TTC549 (cell line): ENCODE results near the gene KRTAP5-10.
"Not testable (repeated sequence)": the region's sequence is repeated elsewhere in the genome, so short reads cannot be mapped to it uniquely, and the experiment has no call there.

ENCODE experiments used
- FAIRE-seq: peaks from 2 replicates; lab custom pipeline; 2012; peaks lifted over from hg19 to GRCh38; lab: Jason Lieb, UNC

Gene KRTAP5-10

DNA sequence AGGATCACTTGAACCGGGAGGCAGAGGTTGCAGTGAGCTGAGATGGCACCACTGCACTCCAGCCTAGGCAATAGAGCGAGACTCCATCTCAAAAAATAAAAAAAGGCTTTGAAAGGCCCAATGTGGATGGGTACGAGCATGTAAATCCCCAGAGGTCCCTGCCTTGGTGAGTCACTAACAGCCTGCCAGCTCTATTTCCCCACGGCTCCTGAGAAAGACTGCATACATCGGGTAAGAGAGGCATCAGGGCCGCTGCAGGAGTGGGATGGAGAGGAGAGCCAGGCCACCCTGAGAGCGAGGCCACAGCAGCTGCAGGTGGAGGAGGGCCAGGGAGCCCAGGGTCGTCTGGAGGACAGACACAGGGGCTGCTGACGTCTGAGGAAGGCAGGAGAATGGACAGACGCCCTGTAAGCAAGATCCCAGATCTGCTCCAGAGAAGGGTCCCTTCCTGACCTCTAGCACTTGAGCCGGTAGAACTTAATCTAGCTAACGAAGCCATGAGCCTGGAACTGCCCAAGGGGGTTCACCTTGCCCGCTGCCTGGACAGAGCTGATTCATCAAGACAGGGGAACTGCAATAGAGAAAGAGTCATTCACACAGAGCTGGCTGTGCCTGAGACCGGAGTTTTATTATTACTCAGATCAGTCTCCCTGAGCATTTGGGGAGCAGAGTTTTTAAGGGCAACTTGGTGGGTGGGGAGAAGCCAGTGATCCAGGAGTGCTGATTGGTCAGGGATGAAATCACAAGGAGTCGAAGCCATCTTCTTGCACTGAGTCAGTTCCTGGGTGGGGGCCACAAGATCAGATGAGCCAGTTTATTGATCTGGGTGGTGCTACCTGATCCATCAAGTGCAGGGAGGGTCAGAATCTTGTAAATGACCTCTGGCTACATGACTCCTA, 22.2 kb upstream of the KRTAP5-10 start:
- no peak for FAIRE-seq

DNA sequence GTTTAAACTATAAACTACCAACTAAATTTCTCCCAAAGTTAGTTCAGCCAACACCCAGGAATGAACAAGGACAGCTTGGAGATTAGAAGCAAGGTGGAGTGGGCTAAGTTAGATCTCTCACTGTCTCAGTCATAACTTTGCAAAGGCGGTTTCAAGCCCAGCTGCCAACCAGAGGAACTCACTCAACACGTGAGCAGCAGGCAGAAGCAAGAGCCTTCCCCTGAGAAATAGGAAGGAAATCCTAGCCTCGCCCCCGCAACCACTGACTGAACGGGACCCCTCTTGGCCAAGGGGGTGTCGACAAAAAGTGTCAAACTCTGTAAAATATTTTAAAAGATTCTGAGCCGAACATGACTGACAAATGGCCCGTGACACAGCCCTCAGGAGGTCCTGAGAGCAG, 21.5 kb upstream of the KRTAP5-10 start:
- no peak for FAIRE-seq

DNA sequence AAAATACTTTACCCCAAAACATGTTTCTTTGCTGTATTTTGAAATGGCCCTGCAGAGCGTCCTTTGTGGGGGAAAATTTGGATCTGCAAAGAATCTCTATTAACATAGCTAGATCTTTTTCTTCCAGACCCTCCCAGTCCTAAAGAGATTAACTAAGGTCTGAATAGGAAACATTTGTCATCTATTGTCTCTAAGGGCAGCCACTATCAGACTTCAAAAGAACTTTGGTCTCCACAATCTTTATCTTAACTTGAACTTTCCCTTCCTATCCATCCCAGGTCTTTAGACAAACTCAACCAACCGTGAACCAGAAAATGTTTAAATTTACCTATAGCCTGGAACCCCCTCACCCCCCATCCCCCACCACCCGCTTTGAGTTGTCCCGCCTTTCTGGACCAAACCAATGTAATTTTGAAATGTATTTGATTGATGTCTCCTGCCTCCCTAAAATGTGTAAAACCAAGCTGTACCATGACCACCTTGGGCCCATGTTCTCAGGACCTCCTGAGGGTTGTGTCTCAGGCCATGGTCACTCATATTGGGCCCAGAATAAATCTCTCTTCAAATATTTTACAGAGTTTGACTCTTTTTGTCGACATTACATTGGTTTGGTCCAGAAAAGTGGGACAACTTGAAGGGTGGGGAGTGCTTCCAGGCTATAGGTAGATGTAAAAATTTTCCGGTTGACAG, 20.7 kb upstream of the KRTAP5-10 start:
- no peak for FAIRE-seq

DNA sequence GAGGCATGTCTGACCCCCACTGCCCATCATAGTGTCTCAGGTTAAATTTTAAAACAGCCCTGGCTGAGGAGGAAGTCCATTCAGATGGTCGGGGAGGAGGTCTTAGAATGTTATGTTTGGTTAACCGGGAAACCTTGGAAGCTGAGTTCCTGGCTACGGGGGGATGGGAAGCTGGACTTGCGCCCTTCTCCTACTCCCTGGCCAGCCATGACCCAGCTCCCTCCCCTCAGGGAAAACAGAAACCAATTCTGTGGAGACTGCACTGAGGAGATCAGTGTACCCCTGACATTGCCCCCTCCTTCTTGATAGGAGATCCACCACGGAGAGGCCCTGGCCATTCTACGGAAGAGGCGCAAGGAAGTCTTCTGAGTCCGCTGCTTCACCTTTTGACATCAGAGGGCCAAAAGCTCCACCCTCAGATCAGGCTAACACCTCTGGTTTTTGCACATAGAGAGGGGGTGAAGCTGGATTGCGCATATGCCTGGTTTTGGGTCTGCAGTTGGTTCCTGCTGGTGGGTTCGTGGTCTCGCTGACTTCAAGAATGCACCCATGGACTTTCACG, 19.9 kb upstream of the KRTAP5-10 start:
- no peak for FAIRE-seq

DNA sequence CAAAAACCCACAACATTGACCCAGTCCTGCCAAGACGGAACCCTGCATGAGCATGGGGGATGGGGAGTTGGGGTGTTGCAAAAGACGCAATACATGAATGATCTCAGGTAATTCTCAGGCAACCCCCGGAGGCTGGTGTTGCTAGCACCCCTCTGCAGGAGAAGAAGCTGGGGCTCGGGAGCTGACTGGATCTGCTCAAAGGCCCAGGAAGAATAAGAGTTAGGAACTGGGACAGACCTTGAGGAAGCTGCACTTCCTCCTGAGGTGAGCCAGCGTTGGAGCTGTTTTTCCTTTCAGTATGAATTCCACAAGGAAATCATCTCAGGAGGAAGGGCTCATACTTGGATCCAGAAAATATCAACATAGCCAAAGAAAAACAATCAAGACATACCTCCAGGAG, 17.2 kb upstream of the KRTAP5-10 start, which contains the start of gene KRTAP5-9:
KRTAP5-9 (plus strand) TSS at position 301 of the 400 bp plus-strand sequence. CDS start 238 bp downstream, outside the sequence.
- no peak for FAIRE-seq

DNA sequence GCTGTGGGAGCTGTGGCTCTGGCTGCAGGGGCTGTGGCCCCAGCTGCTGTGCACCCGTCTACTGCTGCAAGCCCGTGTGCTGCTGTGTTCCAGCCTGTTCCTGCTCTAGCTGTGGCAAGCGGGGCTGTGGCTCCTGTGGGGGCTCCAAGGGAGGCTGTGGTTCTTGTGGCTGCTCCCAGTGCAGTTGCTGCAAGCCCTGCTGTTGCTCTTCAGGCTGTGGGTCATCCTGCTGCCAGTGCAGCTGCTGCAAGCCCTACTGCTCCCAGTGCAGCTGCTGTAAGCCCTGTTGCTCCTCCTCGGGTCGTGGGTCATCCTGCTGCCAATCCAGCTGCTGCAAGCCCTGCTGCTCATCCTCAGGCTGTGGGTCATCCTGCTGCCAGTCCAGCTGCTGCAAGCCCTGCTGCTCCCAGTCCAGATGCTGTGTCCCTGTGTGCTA, 16.6 kb upstream of the KRTAP5-10 start:
- no peak for FAIRE-seq

DNA sequence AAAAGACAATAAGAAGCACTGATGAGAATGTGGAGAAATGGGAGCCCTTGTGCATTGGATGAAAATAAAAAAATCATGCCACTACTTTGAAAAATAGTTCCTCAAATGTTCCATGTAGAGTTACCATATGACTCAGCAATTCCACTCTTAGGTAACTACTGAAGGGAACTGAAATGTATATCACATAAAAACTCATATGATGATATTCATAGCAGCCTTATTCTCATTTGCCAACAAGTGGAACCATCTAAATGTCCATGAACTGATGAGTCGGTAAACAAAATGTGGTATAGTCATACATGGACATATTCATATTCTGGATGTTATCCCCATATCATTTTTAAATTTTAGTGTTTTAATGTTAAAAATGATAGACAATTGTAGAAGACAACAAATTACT, 13.7 kb upstream of the KRTAP5-10 start:
- FAIRE-seq, result no peak

DNA sequence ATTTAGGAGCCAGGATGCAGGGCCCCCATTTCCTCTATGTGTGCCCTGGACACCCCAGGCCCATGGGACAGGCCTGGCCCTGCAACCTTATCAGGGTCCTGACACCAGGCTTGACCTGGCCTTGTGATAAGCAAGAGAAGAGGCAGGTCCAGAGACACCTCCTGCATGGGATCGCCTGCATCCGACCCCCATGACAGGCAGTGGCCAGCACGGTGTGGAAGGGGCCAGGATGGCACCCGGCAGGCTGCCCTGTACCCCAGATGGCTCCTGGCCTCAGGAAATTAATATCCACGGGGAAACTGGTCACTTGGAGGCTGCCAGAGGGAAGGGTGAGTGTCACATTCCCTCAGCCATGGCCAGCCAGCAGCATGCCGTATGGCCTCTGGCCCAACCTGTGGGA, 10.4 kb upstream of the KRTAP5-10 start:
- FAIRE-seq, result no peak

DNA sequence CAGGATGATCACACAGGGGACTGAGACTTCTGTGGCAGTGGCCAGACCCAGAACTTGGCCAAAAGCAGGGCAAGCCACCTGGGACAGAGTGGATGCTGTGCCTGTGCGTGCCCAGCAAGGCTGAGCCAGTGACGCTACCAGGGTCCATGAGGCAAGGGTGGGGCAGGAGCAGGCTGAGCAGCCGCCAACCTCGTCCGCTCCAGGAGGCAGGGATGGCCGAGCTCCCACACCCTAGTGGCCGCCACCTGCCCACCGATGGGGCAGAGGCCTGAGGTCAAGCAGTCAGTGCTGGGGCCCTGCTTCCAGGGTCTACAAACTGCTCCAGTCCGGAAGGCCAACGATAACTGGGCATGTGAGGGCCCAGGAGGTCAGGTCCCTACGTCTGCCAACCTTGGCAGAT, 9.9 kb upstream of the KRTAP5-10 start:
- no peak for FAIRE-seq

DNA sequence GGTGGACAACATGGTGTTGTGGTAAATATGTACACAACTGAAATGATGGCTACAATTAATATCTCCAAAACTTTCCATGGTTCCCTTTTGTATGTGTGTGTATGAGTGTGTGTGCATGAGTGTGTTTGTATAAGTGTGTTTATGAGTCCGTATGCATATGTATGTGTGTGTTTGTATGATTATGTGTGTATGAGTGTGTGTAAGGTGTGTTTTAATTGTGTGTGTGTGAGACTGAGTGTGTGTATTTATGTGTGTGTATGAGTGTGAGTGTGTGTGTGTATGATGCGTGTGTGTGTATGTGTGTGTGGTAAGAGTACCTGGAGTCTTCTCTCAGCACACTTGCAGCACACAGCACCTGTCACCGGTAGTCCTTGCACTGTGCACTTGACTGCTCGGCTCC, 9.3 kb upstream of the KRTAP5-10 start:
- FAIRE-seq, result no peak

DNA sequence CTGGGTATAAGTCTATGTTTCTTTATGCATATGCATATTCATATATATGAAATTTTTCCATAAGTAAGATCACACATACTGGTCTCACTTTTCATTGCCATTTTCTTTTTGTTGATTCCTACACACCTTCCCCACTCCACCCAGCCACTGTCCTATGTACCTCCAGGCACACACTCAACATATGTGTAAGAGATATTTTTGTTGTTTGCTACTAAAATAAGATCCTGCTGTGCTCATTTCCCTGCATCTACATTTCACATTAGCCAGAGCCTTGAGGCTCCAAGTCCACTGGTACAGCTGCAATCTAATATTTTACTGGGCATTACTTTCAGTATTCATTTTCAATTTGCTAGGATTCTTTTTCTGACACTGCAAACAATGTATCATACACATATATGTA, 8.1 kb upstream of the KRTAP5-10 start:
- no peak for FAIRE-seq

DNA sequence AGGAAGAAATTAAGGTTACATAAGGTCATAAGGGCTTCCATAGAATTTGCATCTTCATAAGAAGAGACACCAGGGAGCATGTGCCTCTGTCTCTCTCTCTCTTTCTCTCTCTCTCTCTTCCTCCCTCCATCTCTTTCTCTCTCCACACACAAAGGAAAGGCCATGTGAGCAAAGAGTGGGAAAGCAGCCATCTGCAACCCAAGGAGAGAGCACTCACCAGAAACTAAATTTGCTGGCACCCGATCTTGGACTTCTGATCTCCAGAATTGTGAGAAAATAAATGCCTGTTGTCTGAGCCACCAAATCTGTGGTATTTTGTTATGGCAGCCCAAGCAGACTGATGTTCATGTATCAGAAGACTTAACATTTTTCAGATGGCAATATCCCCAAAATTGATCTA, 6.4 kb upstream of the KRTAP5-10 start:
- FAIRE-seq, result no peak

DNA sequence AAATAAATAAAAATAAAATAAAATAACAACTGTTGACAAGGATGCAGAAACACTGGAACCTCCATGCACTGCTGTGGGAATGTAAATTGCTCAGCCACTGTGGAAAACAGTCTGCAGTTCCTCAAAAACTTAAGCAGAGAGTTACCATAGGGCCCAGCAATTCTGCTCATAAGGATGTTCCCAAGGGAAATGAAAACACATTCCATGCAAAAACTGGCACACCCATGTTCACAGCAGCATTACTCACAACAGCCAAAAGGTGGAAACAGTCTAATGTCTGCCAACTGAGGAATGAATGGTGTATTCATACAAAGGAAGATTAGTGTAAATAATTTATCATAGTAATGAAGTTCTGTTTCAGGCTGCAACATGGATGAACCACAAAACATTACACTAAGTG, 3.2 kb upstream of the KRTAP5-10 start:
- no peak for FAIRE-seq

DNA sequence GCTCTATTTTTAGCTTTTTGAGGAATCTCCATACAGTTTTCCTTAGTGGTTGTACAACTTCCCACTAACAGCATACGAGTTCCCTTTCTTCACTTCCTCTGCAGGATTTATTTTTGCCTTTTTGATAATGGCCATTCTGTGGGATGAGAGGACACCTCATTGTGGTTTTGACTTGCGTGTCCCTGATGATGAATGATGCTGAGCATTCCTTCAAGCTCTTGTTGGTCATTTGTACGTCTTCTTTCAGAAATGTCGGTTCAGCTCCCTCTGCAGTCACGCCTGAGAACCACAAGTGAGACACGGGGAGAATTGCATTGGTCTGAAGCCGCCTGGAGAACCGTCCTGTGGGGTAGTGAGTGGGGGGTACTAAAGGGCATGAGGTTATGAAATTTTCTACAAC, 2.0 kb upstream of the KRTAP5-10 start:
- FAIRE-seq, result no peak

DNA sequence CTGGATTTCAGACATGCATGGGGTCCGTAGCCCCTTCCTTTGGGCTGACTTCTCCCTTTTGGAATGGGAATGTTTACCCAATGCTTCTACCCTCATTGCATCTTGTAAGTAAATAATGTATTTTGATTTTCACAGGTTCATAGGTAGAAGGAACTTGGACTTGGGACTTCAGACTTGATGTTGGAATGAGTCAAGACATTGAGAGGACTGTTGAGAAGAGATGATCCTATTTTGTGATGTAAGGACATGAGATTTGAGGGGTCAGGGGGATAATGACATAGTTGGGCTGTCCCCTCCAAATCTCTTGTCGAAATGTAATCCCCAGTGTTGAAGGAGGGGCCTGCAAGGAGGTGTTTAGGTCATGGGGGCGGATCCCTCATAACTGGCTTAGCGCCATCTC, 933 bp upstream of the KRTAP5-10 start:
- FAIRE-seq, result no peak

DNA sequence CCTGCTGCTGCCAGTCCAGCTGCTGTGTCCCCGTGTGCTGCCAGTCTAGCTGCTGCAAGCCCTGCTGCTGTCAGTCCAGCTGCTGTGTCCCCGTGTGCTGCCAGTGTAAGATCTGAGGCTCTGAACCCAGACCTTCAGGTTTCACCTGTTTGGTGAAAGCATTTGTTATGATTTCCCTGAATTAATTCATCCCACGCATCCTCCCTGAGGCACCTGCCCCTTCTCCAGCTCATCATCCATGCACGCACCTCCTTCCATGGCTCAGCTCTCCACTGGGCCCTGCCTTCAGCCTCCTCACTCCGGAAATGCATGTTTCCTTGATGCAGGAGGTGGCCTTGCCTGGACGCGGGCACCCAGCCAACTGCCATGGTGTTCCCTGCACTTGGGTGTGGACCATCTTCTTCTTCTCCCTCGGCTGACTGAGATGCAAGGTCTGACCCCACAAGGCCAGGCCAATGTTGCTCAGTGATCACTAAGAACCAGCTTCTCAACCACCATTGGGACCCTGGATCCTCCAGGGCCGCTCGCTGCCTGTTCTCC, 788 bp downstream of the KRTAP5-10 start:
- no peak for FAIRE-seq

DNA sequence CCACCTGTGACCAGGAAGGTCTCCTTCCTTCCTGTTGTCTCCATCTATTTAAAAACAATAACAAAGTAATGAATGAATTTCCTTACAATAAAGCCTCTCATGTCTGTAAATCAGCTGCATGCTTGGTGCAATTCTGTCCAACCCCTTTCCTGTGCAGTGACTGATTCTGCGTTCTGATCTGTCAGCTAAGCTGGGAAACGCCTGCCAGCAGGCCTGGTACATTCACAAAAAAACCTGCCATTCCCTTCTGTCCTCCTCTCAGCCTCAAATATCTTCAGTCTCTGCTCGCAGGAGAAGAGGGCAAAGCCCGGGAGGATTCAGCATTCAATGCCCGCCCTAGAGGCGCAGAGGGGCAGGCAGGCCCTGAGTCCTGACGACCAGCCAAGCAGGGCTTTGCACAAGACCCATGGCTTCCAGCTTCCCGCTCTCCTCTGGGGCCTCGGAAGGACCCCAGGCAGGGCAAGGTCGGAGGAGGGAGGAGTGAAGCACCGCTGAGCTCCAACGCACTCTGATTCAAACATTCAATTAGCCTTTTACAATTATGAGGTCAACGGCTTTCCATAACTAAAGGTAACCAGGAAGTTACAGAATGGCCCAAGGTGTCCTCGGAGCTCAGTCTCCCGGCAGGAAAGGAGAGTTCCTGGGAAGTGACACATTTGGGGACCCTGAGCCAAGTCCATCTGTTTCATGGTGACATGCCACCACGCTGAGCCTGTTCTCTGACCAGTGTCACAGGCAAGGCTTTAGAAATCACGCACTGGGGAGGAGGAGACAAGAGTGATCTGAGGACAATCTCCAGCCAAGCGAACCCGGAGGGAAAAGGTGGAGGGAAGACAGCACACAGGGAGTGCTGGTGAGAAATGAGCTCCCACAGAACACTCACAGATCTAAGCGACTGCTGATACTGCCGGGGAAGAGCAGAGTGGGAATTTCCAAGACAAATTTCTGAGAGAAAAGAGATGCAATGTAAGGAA, 1.6 kb downstream of the KRTAP5-10 start:
- FAIRE-seq, result not testable (repeated sequence)

DNA sequence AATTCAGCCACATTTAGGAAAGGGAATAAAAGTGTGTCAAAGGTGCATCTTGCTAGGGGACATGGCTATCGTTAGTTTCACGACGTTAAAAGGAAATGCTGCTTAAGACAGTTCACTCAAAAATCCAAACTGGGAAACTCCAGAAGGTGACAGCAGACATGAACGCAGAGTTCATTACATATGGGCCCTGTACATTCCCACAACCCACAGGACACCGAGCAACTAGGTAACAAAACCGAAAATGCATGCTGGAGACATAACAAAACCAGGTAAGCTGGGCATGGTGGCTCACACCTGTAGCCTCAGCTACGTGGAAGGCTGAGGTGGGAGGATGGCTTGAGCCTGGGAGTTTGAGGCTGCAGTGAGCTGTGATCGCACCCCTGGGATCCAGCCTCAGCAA, 2.3 kb downstream of the KRTAP5-10 start:
- FAIRE-seq, result not testable (repeated sequence)

DNA sequence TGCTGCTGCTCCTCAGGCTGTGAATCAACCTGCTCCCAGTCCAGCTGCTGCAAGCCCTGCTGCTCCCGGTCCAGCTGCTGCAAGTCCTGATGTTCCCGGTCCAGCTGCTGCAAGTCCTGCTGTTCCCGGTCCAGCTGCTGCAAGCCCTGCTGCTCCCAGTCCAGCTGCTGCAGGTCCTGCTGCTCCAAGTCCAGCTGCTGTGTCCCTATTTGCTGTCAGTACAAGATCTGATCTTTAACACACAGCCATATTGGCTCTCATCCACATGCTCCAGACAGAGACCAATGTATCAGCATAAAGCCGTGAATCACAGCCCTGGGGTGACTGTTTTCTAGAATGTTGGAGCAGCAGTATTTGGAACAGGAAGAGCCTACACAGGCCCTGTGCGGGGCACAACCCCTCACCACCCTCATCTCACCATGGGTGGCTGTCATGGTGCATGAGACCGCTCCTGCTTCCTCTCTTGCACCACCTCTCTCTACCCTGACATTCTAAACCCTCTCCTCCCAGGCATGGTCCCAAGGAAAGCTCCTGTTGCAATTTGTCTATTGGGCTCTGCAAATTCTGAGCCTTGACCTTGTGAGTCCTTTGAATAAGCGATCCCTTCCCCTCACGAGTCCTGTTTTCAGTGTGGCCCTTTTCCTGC, 3.5 kb downstream of the KRTAP5-10 start:
- FAIRE-seq, result no peak

DNA sequence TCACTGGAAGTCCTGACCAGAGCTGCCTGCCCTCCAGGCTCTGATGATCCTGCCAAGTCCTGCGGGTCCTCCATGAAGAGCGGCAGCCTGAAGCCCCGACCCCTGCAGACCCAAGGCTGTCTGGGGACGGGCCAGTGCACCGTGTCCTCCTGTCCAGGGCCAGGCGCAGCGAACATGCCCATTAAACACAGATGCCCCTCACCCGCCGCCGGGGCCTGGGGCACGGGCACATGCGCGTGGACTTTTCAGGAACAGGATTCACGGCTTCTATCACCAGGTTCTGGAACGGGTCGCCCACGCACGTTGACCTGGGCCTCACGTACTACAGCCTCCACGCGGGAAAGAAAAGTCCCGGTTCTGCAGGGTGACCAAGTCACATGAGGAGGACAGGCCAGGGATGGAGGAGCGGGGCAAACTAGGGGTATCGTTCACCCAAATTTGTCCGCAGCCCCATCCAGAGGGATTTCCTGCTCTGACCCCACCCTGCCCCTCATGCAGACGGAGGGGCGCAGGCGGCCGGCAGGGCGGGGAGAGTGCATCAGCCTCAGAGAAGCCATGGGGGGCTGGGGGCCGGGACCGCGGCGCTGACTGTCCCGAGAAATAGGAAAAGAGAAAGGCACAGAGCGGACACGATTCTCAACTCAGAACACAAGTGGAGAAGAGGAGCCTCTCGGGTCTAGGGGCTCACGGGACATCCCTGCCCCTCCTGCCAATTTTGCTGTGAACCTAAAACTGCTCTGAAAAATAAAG, 5.9 kb downstream of the KRTAP5-10 start:
- FAIRE-seq, result not testable (repeated sequence)
